ENCODE results near the gene CELA2A. TPM values are rescaled to one million over a fixed set of nuclear protein-coding genes. Genes with fewer than 3 reads are reported as not detected.

CELA2A gene
- total and polyA plus RNA-seq, 9 of the 15 experiments (the other 6 are each of a cell fraction or from before 2014, with no cell fraction given), result 0.62 TPM; not detected in 8

GRCh38 chr1:15515022-15515663, 58.6 kb downstream of the CELA2A start (continued):
- no peak for TF ChIP-seq HES1 (IDR thresholded peaks at IDR 0.05; ENCODE audit: low read depth)
- TF ChIP-seq TARDBP (IDR thresholded peaks at IDR 0.05), result no peak
- TF ChIP-seq CHD2 (IDR thresholded peaks at IDR 0.05; ENCODE audit: low read depth, low read length), result no peak
- TF ChIP-seq ATF4 (CRISPR knock-in tag; IDR thresholded peaks at IDR 0.05), result no peak
- peak; percentile 94 for TF ChIP-seq SPI1 (IDR thresholded peaks at IDR 0.05; ENCODE audit: borderline replicate concordance, low read depth, low read length)
- TF ChIP-seq IRF2 (CRISPR knock-in tag; IDR thresholded peaks at IDR 0.05), result no peak
- TF ChIP-seq ZNF316 (IDR thresholded peaks at IDR 0.05), result no peak
- no peak for TF ChIP-seq ZNF766 (CRISPR knock-in tag; conservative IDR thresholded peaks at IDR 0.05)
- TF ChIP-seq TCF7L2 (IDR thresholded peaks at IDR 0.05; ENCODE audit: low read depth, low read length), result no peak
- TF ChIP-seq PATZ1 (CRISPR knock-in tag; IDR thresholded peaks at IDR 0.05; ENCODE audit: borderline replicate concordance), result no peak
- TF ChIP-seq ZBTB33 (CRISPR knock-in tag; IDR thresholded peaks at IDR 0.05), result no peak
- no peak for TF ChIP-seq ARID3B (CRISPR knock-in tag; IDR thresholded peaks at IDR 0.05; ENCODE audit: borderline replicate concordance)
- no peak for TF ChIP-seq ELK3 (CRISPR knock-in tag; IDR thresholded peaks at IDR 0.05)
- TF ChIP-seq ATF7 (IDR thresholded peaks at IDR 0.05), result 0 out of 2 replicates have a peak, but pooled peaks have one; percentile 16
- no peak for TF ChIP-seq CREB3L1 (IDR thresholded peaks at IDR 0.05; ENCODE audit: borderline replicate concordance, low read depth)

Measured in K562 (cell line).